Fibroblast of skin of left biceps (primary cell): ENCODE data around the gene CLEC17A.
"Not testable (repeated sequence)": the region's sequence is repeated elsewhere in the genome, so short reads cannot be mapped to it uniquely, and the experiment has no call there.

Experiments
- DNase-seq, 2 experiments: peaks; one replicate each; pipeline ENCODE4 v3.0.0-alpha.2; 2013; ENCODE audit warnings: low read depth in 2 of 2

The CLEC17A gene, protein sequence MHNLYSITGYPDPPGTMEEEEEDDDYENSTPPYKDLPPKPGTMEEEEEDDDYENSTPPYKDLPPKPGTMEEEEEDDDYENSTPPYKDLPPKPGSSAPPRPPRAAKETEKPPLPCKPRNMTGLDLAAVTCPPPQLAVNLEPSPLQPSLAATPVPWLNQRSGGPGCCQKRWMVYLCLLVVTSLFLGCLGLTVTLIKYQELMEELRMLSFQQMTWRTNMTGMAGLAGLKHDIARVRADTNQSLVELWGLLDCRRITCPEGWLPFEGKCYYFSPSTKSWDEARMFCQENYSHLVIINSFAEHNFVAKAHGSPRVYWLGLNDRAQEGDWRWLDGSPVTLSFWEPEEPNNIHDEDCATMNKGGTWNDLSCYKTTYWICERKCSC

DNA sequence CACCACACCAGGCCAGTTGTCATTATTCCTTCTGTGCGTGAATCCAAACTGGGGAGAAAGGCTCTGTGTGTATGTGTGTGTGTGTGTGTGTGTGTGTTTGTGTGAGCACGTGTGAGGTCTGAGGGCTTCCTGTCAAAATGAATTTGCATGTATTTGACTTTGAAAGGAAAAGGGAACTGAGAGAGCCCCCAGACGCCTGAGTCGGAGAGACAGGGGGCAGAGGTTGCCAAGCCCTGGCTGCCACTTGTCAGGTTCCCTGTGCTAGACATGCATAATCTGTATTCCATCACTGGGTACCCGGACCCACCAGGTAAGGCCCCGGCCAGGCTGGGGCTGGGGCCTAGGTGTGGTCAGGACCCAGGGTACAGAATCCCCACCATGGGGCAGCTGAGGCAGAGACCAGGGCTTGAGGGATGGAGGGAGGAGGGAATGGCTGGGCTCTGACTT, at the start of gene CLEC17A:
Gene CLEC17A, plus strand, starts transcription at position 191 of the 447 bp plus-strand sequence. Its CDS starts 77 bp downstream, at position 268.
- DNase-seq, result no peak

DNA sequence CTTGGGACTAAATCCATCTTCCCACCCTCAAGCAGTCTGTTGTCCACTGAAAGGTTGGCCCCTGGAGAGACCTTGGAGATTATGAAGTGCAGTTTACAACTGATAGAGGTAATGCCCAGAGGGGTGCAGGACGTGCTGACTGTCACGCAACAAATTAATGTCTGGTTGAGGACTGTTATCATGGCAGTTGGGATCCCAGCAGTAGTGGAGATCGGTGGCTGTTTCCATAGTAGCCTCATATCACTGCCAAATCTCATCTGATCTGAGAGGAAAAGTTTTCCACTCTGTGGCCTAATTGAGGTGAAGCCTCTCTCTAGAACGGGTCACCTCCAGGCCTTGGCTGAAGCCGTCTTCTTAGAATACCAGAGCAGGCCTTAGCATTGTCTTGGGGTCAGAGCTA, 49.4 kb upstream of the CLEC17A start:
- no peak for DNase-seq

GRCh38 chr19:14536926-14537692, 45.8 kb upstream of the CLEC17A start:
- no peak for DNase-seq

DNA sequence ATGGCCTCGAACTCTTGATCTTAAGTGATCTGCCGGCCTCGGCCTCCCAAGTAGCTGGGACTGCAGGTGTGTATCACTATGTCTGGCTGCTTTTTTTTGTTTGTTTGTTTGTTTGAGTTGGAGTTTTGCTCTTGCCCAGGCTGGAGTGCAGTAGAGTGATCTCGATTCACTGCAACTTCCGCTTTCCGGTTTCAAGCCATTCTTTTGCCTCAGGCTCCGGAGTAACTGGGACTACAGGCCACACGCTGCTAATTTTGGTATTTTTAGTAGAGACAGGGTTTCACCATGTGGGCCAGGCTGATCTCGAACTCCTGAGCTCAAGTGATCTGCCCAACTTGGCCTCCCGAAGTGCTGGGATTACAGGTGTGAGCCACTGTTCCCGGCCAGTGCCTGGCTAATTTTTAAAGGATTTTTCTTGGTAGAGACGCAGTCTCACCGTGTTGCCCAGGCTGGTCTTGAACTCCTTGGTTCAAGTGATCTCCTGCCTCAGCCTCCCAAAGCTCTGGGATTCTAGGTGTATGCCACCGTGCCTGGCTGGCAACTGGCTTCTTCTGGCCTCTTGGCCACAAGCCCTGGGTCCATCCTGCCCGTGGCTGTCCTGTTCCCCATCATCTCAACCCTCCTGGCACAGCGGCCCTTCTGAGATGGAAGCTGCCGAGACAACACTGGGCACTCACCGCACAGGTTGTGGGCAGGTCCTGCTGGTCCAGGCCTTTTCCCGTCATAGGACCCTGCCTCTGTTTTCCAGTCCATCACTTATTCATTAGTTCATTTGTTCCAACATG, 42.0 kb upstream of the CLEC17A start:
- DNase-seq, result no peak

DNA sequence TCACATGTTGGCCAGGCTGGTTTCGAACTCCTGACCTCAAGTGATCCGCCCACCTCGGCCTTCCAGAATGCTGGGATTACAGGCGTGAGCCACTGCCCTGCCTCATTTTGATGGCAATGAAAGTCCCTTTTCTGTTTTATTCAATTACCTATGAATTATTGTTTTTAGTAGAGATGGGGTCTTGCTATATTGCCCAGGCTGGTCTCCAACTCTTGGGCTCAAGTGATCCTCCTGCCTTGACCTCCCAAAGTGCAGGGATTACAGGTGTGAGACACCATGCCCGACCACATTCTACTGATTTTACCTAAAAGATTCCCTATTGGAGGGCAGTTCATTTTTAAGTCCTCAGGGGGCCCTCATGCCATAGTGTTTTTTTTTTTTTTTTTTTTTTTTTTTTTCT, 40.9 kb upstream of the CLEC17A start:
- not testable (repeated sequence) for DNase-seq

DNA sequence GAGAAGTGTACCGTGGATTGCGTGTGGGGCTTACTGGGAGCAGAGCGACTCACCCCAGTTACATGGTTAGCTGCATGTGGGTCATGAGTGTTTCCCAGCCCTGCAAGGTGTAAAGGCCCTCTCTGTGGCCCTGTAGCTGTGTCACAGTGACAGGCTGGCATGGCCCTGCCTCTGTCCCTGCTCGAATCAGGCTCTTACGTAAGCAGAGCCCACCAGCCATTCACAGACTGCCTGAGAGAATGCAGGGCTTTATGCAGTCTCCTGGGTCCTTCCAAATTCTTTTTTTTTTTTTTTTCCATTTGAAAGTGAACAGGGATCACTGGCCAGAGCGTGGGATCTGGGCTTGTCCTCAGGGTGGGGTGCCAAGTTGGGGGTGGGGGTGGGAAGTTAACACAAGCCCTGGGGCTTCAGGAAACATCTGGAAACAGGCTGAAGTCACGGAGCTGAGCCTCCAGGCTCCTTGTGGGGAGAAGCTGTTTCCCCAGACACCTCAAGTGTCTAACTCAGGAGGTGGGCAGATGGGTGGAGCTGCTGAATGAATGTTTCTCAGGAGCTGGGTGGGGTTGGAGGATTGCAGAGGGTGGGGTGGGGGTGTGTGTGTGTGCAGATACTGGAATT, 40.1 kb upstream of the CLEC17A start:
- DNase-seq, result no peak

GRCh38 chr19:14544047-14544446, 38.8 kb upstream of the CLEC17A start:
- no peak for DNase-seq

DNA sequence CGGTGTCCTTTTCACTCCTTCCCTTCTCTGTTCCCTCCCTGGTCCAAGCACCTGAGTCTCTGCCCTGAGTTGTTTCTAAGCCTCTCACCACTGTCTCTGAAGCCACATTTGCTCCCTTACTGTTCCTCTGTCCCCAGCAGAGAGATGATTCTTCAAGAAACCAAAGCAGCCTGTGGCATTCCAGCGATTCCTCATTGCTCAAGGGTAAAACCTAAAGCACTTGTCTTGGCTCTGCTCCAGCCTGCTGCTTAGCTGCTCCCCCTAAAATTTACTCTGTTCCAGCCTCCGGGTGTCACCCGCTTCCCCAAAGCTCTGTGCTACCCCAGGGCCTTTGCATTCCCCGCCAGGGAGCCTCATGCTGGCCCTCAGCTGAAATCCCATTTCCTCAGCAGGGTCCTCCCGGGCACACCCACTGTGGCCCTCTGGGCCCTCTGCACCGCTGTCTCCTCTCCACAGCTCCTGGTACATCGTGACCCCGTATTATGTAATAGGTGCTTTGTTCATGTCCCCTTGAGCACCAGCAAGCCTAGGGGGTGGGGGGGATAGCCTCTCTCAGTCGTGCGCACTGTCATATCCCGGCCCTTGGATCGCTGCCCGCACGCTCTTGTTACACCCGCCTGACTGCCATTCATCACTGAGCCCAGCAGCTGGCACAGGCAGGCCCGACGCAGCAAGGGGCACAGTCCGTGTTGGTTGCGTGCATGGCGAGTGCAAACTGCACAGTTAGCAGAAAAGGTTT, 37.7 kb upstream of the CLEC17A start:
- no peak for DNase-seq

- no peak for DNase-seq
These were observed 37.2 kb upstream of the CLEC17A start for GRCh38 chr19:14545716-14546082.

DNA sequence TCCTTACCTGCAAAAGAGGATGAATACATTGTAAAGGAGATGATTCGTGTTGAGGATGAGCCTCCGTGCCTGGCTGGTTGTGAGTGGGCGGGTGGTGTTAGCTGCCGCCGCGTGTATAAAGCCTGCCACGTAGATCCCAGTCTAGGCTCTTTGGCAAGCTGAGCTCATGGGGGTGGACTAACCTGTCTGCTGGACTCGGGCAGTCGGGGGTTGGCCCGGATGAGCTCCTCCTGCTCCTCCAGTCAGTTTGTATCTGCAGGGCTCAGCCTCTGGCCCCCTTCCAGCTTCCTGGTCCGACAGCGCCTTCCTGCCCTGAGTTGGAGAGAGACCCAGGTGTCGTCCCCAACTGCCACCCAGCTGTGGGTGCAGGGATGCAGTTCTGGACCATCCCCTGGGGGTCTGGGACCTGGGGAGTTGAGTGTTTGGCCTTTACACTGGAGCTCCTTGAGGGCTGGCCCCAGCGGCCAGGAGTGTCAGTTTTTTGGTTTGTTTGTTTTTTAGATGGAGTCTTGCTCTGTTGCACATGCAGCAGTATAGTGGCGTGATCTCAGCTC, 32.6 kb upstream of the CLEC17A start:
- no peak for DNase-seq

DNA sequence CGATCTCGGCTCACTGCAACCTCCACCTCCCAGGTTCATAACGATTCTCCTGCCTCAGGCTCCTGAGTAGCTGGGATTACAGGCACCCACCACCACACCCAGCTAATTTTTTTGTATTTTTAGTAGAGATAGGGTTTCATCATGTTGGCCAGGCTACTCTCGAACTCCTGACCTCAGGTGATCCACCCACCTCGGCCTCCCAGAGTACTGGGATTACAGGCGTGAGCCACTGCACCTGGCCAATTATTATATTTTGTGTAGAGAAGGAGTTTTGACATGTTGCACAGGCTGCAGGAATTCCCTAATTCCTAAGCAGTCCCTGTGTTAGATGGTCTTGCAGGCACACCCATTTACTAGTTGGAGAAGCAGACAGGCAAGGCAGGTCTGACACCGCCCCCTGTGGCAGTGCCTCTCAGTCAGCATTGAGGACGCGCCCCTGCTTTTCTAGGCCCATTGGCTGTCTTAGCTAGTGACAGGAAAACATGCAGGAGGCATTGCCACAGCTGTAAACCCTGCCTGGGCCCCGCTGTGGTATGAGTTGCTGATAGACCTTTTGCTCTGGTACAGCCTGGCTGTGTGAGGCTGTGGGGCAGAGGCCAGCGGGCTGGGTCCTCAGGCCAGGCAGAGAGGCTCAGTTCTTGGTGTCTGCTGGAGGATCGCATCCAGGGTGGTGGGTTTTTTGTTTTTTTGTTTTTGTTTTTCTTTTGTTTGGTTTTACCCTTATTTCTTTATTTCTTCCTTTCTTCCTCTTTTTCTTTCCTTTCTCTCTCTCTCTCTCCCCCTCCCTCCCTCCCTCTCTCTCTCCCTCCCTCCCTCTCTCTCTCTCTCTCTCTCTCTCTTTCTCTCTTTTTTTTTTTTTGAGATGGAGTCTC, 31.5 kb upstream of the CLEC17A start:
- DNase-seq, result not testable (repeated sequence)

DNA sequence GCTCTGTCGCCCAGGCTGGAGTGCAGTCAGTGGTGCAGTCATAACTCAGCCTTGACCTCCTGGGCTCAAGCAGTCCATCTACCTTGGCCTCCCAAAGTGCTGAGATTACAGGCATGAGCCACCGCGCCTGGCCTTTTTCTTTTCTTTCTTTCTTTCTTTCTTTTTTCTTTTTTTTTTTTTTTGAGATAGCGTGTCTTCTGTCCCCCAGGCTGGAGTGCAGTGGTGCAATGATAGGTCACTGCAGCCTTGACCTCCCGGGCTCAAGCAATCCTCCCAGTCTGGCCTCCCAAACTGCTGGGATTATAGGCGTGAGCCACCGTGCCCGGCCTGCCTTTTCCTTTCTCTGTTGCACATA, 30.9 kb upstream of the CLEC17A start:
- not testable (repeated sequence) for DNase-seq

- DNase-seq, result no peak
These were observed 29.6 kb upstream of the CLEC17A start for GRCh38 chr19:14553042-14553938.

- no peak for DNase-seq
These were observed 29.0 kb upstream of the CLEC17A start for GRCh38 chr19:14553939-14554243.

- no peak for DNase-seq
These were observed 28.5 kb upstream of the CLEC17A start for GRCh38 chr19:14554382-14554812.

DNA sequence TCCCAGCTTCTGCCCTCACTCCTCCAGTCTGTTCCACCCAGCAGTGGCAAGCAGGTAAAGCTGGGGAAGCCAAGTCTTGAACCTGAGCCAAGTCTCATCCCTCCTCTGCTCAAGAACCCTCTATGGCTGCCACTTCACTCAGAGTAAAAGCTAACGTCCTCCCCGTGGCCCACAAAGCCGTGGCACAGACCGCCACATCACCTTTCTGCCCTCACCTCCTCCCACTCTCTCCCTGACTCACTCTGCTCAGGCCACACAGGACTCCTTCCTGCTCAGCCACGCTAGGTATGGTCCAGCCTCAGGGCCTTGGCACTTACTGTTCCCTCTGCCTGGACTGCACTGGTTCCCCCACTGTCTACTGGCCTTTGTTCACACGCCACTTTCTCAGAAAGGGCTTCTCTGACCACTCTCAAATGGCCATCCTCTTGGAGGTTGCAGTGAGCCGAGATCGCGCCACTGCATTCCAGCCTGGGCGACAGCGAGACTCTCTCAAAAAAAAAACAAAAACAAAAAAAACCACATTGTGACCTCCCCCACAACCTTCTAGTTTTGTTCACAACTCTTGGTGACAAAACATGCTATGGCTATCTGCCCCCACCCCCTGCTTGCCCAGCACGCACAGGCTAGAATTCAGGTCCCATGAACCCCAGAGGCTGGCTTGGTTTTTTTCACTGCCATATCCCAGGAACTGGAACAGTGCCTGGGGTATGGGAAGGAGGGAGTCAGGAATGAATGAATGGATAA, 26.8 kb upstream of the CLEC17A start:
- DNase-seq, result no peak

DNA sequence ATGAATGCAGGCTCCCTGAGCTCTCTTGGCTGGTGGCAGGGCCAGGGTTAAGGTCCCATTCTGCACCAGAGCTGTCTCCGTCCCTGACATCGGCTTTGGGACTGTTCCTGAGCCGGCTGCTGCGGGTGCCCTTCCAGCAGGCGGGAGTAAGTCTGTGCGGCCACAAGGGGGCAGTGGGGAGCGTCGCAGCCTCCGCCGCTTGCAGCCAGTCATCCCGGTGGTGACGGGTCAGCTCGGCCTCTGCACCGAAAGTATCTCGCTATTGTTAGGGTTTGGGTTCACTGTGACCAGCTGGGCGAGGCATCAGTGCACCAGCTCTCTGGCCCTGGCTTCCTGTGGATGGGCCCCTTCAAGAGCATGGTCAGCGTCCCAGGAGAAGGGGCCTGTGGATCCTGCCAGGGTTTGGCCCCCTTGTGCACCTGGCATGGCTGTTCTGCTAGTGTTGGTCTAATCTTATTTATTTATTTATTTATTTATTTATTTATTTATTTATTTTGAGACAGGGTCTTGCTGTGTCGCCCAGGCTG, 26.2 kb upstream of the CLEC17A start:
- no peak for DNase-seq
